Activated CD4-positive, CD25-positive, alpha-beta regulatory T cell treated with anti-CD3 and anti-CD28 coated beads, Interleukin-2, amount 50 U/mL, for 72 hours (primary cell): ENCODE results near the gene ANO10.
"Not testable (repeated sequence)": the region's sequence is repeated elsewhere in the genome, so short reads cannot be mapped to it uniquely, and the experiment has no call there.

ENCODE experiments used
- DNase-seq: peaks from one replicate; pipeline ENCODE4 v3.0.0; 2021

Gene ANO10

GRCh38 chr3:43565661-43566341 lies 56.0 kb downstream of the ANO10 start:
- DNase-seq, result not testable (repeated sequence)

GRCh38 chr3:43559961-43560360 lies 61.9 kb downstream of the ANO10 start:
- DNase-seq, result no peak

GRCh38 chr3:43558171-43558570 lies 63.6 kb downstream of the ANO10 start:
- no peak for DNase-seq

- DNase-seq, result no peak
These were observed 72.1 kb downstream of the ANO10 start for GRCh38 chr3:43549626-43550290.

- not testable (repeated sequence) for DNase-seq
These were observed 77.5 kb downstream of the ANO10 start for GRCh38 chr3:43544277-43544676.

- DNase-seq, result no peak
These were observed 79.3 kb downstream of the ANO10 start for GRCh38 chr3:43542328-43543043.

GRCh38 chr3:43540624-43541023 lies 81.2 kb downstream of the ANO10 start:
- no peak for DNase-seq

GRCh38 chr3:43539321-43539720 lies 82.5 kb downstream of the ANO10 start:
- DNase-seq, result no peak

- DNase-seq, result no peak
These were observed 84.6 kb downstream of the ANO10 start for GRCh38 chr3:43537225-43537624.

- DNase-seq, result no peak
These were observed 87.1 kb downstream of the ANO10 start for GRCh38 chr3:43534675-43535074.

GRCh38 chr3:43533009-43533408 lies 88.8 kb downstream of the ANO10 start:
- no peak for DNase-seq

GRCh38 chr3:43531835-43532234 lies 90.0 kb downstream of the ANO10 start:
- no peak for DNase-seq

GRCh38 chr3:43528498-43529099 lies 93.2 kb downstream of the ANO10 start:
- no peak for DNase-seq

- no peak for DNase-seq
These were observed 94.9 kb downstream of the ANO10 start for GRCh38 chr3:43526956-43527355.

GRCh38 chr3:43525941-43526607 lies 95.7 kb downstream of the ANO10 start:
- DNase-seq, result no peak

GRCh38 chr3:43525386-43525785 lies 96.4 kb downstream of the ANO10 start:
- no peak for DNase-seq

GRCh38 chr3:43523454-43524053 lies 98.3 kb downstream of the ANO10 start:
- no peak for DNase-seq

GRCh38 chr3:43522727-43523362 lies 99.0 kb downstream of the ANO10 start:
- no peak for DNase-seq

- no peak for DNase-seq
These were observed 99.9 kb downstream of the ANO10 start for GRCh38 chr3:43521941-43522340.

- DNase-seq, result not testable (repeated sequence)
These were observed 103.3 kb downstream of the ANO10 start for GRCh38 chr3:43518515-43518914.

GRCh38 chr3:43515970-43516635 lies 105.7 kb downstream of the ANO10 start:
- DNase-seq, result no peak
